GM19043 (cell line): ENCODE data around the gene CA5A.
A peak's percentile ranks its signal among the peaks of the same experiment; 100 is the strongest.

Experiments
- ATAC-seq: cut with Tn5 transposase; IDR thresholded peaks from one replicate; pipeline ENCODE4 v1.9.1; 2021; ENCODE audit warnings: low read depth; ENCODE audit not compliant: unreplicated experiment

Gene CA5A

GRCh38 chr16:87854053-87854906, 82.0 kb downstream of the CA5A start:
- ATAC-seq: no peak

- peak; percentile 56 for ATAC-seq
Measured at GRCh38 chr16:87853411-87854052, 82.8 kb downstream of the CA5A start.

DNA sequence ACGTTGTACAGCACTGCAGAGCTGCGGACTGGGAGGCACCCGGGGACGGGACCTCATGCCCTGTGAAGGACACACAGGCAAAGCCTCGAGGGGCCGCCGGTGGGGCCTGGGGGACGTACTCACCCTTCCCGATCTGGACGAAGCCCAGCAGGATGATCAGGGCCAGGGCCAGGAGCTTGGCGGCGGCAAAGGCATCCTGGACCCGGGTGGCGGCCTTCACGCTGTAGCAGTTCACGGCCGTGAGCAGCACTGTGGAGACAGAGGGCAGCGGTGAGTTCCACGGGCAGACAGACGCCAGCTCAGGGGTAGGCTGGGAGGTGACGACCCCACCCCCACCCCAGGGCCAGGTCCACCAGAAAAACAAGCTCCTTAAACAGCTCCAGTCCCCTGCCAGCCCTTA, 84.7 kb downstream of the CA5A start:
- ATAC-seq: no peak

DNA sequence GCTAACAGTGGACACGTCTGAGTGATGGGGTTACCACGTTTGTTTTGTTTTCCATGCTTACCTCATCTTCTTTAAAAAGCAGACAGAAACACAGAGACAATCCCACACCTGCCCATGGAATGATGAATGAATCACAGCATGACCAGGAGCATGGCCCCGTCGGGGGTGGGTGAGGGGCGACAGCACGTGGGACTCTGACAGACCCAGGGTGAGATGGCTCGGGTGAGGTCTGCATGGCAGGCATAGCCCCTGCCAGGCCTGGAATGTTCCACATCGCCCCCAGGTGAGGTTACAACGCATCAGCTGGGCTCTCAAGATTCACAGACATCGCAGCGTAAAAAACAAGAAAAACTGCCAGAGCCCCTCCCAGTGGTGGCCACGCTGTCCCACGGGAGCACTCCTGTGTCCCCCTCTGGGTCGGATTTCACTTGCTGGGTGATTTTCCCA, 85.2 kb downstream of the CA5A start:
- ATAC-seq: no peak

DNA sequence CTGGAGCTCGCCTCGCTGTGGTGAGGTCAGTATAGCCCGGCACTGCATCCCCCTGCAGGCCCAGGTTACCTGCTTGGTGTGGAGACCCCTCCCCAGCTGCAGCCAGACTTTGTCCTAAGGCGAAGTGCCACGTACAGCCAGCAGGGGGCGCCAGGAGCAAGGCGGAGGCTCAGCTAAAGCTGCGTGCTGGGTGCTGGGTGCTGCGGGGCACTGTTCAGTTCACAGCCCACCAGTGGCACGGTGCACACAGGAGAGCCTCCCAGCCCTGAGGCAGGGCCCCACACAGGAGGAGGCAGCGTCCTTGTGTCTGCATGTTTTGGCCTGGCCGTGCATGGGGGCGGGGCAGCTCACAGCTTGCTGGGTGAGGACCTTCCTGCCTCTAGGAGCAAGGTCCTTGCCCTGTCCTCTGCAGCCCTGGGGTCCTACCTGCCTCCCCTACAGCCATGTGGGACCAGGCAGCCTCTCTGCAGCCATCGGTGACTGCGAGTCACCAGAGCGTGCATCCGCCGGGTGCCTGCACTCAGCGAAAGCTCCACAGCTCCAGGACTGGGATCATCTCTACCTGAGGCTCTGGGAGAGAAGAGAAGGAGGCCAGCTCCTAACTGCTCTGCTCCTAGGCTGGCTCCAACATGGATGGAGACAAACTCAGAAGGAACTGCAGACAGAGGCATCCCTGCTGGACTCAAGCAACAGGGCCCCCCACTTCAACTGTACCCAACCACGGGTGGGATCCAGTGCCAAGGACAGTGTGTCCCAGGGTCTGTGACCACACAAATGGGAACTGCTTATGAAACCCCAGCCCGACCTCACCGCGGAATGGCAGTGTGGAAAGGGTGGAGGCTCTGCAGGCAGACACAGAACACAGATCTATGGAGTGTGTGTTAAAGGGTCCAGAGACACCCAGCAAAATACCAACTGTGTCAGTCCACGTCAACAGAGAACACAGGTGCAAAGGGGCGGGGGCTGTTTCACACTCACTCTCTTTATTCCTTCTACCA, 86.0 kb downstream of the CA5A start:
- no peak for ATAC-seq

DNA sequence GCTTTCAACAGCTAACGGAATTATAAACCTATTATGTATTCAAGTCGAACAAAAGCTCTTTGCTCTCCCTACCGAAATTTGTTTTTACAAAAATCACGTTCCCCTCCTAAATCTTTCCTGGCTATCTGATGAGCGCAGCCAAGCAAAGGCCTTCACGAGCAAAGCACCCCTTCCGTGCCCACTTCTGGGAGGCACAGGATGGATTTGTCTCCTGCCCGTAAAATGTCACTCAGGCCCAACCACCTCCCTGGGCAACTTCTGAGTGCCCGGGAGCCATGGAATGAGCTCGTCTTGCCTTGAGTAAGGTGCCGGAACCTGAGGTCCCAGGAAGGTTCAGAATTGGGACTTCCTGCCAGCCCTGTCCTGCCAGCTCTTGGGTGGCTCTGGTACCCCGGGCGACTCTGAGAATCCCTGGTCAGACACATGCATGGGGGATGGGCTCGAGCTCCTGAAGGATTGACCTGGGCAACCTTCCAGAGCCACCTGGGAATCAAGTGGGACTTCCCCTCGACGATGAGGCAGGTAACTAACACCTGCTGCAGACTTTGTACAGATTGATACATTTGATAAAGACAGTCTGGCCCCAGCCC, 86.8 kb downstream of the CA5A start:
- no peak for ATAC-seq

GRCh38 chr16:87848676-87849345, 87.5 kb downstream of the CA5A start:
- no peak for ATAC-seq

- ATAC-seq: no peak
Measured at GRCh38 chr16:87847785-87848675, 88.3 kb downstream of the CA5A start.

- ATAC-seq: no peak
Measured at GRCh38 chr16:87847467-87847784, 88.9 kb downstream of the CA5A start.

GRCh38 chr16:87846705-87847466, 89.4 kb downstream of the CA5A start:
- no peak for ATAC-seq

DNA sequence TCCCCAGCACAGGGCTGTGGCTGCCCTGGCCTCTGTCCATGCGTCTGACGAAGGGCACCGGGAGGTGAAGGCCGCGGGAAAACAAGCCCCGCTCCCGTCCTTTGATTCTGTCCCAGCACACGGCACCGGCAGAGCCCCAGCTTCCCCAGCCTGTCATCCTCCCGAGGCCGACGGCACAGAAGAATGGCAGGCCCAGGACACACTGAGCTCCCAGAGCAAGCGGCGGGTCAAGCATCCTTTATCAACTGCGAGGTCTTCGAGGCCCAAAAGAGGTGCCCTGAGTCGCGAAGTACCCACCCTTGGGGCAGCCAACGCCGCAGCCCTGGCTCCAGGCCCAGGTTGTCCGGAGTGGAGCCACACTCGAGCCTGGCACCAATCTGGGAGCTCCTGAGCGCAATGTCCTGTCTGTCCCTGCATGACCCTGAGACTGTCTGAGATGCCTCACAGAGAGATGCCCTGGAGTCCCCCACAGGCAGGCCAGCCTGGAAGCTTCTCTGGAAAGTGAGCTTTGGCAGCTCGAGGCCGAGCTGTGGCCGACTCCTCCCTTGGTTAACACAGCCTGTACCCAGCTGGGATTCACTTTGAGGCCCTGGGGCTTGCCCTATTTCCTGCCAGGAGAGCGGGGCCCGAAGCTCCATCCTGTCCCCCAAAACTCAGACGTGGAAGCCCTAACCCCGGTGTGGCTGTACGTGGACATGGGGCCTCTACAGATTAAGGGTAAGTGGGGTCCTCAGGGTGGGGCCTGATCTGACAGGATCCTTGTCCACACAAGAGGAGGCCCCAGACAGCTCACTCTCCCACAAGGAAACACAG, 90.3 kb downstream of the CA5A start:
- no peak for ATAC-seq

DNA sequence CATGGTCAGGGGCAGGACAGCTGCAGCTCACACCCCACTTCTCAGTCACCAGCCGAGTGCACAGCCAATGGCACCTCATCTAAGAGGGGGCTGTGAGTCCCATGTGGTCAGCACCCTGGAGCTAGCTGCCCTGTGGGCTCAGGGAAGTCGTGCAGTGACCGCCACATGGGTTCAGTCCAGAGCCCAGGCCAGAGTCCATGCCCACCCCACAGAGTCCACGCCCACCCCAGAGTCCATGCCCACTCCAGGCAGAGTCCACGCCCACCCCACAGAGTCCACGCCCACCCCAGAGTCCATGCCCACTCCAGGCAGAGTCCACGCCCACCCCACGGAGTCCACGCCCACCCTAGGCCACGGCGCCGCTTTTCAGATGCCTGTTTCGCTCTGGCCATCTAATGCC, 91.1 kb downstream of the CA5A start:
- ATAC-seq: no peak

- no peak for ATAC-seq
Measured at GRCh38 chr16:87844809-87845208, 91.5 kb downstream of the CA5A start.

- ATAC-seq: no peak
Measured at GRCh38 chr16:87844120-87844733, 92.1 kb downstream of the CA5A start.

- no peak for ATAC-seq
Measured at GRCh38 chr16:87843678-87844105, 92.6 kb downstream of the CA5A start.

- ATAC-seq: no peak
Measured at GRCh38 chr16:87842209-87842869, 94.0 kb downstream of the CA5A start.
